HepG2 (cell line): ENCODE results near the gene OR6B3. TPM values are rescaled to one million over a fixed set of nuclear protein-coding genes. Genes with fewer than 3 reads are reported as not detected.

Experiments used
- CEBPB ChIP-seq: IDR thresholded peaks from 2 replicates; pipeline ENCODE4 v1.6.1; 2011; ENCODE audit warnings: low read depth, low read length, improper control_type of control experiment, borderline replicate concordance
- FOXO1 ChIP-seq: sonication (generic); formaldehyde crosslinking; IDR thresholded peaks from 2 replicates; pipeline ENCODE4 v1.4.0; 2020; ENCODE audit warnings: missing genetic modification reagents
- GATAD1 ChIP-seq: IDR thresholded peaks from 2 replicates; pipeline ENCODE4 v1.6.1; 2016; ENCODE audit warnings: missing genetic modification reagents, missing compliant biosample characterization
- GFI1 ChIP-seq: sonication (generic); formaldehyde crosslinking; IDR thresholded peaks from 2 replicates; pipeline ENCODE4 v1.5.0; 2020; ENCODE audit warnings: missing genetic modification reagents, mild to moderate bottlenecking, borderline replicate concordance
- MAFK ChIP-seq, 2 experiments: IDR thresholded peaks in 1 of 2; conservative IDR thresholded peaks in 1 of 2; 2 replicates each; pipeline ENCODE4 v1.6.1; 2011; ENCODE audit warnings: improper control_type of control experiment in 2 of 2, low read length in 2 of 2
- PRDM4 ChIP-seq: sonication (generic); formaldehyde crosslinking; IDR thresholded peaks from 2 replicates; pipeline ENCODE4 v1.9.0; 2021; ENCODE audit warnings: missing genetic modification reagents, borderline replicate concordance
- SIN3A ChIP-seq: IDR thresholded peaks from 2 replicates; pipeline ENCODE4 v1.6.1; 2011; ENCODE audit warnings: low read depth, mild to moderate bottlenecking, control low read depth, low read length, borderline replicate concordance
- ZNF329 ChIP-seq: sonication (generic); formaldehyde crosslinking; IDR thresholded peaks from 2 replicates; pipeline ENCODE4 v1.9.0; 2021; ENCODE audit warnings: low read depth, mild to moderate bottlenecking, missing genetic modification reagents
- ZNF713 ChIP-seq: sonication (generic); formaldehyde crosslinking; IDR thresholded peaks from 2 replicates; pipeline ENCODE4 v1.4.0; 2020; ENCODE audit warnings: mild to moderate bottlenecking, missing genetic modification reagents
- ZNF720 ChIP-seq: sonication (generic); formaldehyde crosslinking; IDR thresholded peaks from 2 replicates; pipeline ENCODE4 v1.4.0; 2020; ENCODE audit warnings: missing genetic modification reagents
- polyA plus RNA-seq, 8 experiments: library from polyadenylated mRNA; depleted of rRNA in 3 of 8; stranded (reverse) in 7 of 8; unstranded in 1 of 8; fragments of >200 nt; fragmentation: Illumina TruSeq in 4 of 8; extraction: Trizol in 4 of 8; gene quantifications; 2 replicates each; pipeline versions ENCODE4 v1.2.1 to v1.2.3, GENCODE V29; 2011 to 2016; ENCODE audit warnings: low read depth in 4 of 8, missing spikeins in 1 of 8, mixed read lengths in 1 of 8; ENCODE audit not compliant: insufficient read depth in 1 of 8
- total RNA-seq, 5 experiments: library from RNA; depleted of rRNA; stranded (reverse); fragments of >200 nt; fragmentation: Illumina TruSeq; extraction: Trizol; gene quantifications; 2 replicates each; pipeline ENCODE4 v1.2.3, GENCODE V29; 2016; ENCODE audit warnings: low read depth in 1 of 5
- TF ChIP-seq, protein P1 (sequence below): sonication (generic); formaldehyde crosslinking; IDR thresholded peaks from 2 replicates; pipeline ENCODE4 v1.4.0; 2020; ENCODE audit warnings: missing genetic modification reagents, mild to moderate bottlenecking, borderline replicate concordance
- TF ChIP-seq, protein P2 (sequence below): sonication (generic); formaldehyde crosslinking; IDR thresholded peaks from 2 replicates; pipeline ENCODE4 v1.8.0; 2022; ENCODE audit warnings: missing genetic modification reagents, mild to moderate bottlenecking, borderline replicate concordance
- TF ChIP-seq, protein P3 (sequence below): IDR thresholded peaks from 2 replicates; pipeline ENCODE4 v1.6.1; 2016; ENCODE audit warnings: missing compliant biosample characterization, missing genetic modification reagents, borderline replicate concordance
- TF ChIP-seq, protein P4 (sequence below): sonication (generic); formaldehyde crosslinking; IDR thresholded peaks from 2 replicates; pipeline ENCODE4 v1.4.0; 2020; ENCODE audit warnings: low read depth, missing genetic modification reagents
- TF ChIP-seq, protein P5 (sequence below): sonication (generic); formaldehyde crosslinking; IDR thresholded peaks from 2 replicates; pipeline ENCODE4 v1.4.0; 2020; ENCODE audit warnings: missing genetic modification reagents

OR6B3 gene
- total and polyA plus RNA-seq, 2 of the 13 experiments (the other 11 are each of a cell fraction or from before 2014, with no cell fraction given) = not detected

- TF ChIP-seq, protein P1, sequence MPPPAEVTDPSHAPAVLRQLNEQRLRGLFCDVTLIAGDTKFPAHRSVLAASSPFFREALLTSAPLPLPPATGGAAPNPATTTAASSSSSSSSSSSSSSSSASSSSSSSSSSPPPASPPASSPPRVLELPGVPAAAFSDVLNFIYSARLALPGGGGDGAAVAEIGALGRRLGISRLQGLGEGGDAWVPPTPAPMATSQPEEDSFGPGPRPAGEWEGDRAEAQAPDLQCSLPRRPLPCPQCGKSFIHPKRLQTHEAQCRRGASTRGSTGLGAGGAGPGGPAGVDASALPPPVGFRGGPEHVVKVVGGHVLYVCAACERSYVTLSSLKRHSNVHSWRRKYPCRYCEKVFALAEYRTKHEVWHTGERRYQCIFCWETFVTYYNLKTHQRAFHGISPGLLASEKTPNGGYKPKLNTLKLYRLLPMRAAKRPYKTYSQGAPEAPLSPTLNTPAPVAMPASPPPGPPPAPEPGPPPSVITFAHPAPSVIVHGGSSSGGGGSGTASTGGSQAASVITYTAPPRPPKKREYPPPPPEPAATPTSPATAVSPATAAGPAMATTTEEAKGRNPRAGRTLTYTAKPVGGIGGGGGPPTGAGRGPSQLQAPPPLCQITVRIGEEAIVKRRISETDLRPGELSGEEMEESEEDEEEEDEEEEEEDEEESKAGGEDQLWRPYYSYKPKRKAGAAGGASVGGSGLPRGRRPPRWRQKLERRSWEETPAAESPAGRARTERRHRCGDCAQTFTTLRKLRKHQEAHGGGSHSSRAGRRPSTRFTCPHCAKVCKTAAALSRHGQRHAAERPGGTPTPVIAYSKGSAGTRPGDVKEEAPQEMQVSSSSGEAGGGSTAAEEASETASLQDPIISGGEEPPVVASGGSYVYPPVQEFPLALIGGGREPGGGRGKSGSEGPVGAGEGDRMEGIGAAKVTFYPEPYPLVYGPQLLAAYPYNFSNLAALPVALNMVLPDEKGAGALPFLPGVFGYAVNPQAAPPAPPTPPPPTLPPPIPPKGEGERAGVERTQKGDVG (CRISPR knock-in tag) = no peak
- TF ChIP-seq, protein P2, sequence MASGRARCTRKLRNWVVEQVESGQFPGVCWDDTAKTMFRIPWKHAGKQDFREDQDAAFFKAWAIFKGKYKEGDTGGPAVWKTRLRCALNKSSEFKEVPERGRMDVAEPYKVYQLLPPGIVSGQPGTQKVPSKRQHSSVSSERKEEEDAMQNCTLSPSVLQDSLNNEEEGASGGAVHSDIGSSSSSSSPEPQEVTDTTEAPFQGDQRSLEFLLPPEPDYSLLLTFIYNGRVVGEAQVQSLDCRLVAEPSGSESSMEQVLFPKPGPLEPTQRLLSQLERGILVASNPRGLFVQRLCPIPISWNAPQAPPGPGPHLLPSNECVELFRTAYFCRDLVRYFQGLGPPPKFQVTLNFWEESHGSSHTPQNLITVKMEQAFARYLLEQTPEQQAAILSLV = no peak
- no peak for TF ChIP-seq GFI1 (CRISPR knock-in tag)
- TF ChIP-seq, protein P3, sequence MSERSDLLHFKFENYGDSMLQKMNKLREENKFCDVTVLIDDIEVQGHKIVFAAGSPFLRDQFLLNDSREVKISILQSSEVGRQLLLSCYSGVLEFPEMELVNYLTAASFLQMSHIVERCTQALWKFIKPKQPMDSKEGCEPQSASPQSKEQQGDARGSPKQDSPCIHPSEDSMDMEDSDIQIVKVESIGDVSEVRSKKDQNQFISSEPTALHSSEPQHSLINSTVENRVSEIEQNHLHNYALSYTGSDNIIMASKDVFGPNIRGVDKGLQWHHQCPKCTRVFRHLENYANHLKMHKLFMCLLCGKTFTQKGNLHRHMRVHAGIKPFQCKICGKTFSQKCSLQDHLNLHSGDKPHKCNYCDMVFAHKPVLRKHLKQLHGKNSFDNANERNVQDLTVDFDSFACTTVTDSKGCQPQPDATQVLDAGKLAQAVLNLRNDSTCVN (CRISPR knock-in tag) = no peak
- TF ChIP-seq, protein P4, sequence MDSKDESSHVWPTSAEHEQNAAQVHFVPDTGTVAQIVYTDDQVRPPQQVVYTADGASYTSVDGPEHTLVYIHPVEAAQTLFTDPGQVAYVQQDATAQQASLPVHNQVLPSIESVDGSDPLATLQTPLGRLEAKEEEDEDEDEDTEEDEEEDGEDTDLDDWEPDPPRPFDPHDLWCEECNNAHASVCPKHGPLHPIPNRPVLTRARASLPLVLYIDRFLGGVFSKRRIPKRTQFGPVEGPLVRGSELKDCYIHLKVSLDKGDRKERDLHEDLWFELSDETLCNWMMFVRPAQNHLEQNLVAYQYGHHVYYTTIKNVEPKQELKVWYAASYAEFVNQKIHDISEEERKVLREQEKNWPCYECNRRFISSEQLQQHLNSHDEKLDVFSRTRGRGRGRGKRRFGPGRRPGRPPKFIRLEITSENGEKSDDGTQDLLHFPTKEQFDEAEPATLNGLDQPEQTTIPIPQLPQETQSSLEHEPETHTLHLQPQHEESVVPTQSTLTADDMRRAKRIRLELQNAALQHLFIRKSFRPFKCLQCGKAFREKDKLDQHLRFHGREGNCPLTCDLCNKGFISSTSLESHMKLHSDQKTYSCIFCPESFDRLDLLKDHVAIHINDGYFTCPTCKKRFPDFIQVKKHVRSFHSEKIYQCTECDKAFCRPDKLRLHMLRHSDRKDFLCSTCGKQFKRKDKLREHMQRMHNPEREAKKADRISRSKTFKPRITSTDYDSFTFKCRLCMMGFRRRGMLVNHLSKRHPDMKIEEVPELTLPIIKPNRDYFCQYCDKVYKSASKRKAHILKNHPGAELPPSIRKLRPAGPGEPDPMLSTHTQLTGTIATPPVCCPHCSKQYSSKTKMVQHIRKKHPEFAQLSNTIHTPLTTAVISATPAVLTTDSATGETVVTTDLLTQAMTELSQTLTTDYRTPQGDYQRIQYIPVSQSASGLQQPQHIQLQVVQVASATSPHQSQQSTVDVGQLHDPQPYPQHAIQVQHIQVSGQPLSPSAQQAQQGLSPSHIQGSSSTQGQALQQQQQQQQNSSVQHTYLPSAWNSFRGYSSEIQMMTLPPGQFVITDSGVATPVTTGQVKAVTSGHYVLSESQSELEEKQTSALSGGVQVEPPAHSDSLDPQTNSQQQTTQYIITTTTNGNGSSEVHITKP (CRISPR knock-in tag) = no peak
- TF ChIP-seq, protein P5, sequence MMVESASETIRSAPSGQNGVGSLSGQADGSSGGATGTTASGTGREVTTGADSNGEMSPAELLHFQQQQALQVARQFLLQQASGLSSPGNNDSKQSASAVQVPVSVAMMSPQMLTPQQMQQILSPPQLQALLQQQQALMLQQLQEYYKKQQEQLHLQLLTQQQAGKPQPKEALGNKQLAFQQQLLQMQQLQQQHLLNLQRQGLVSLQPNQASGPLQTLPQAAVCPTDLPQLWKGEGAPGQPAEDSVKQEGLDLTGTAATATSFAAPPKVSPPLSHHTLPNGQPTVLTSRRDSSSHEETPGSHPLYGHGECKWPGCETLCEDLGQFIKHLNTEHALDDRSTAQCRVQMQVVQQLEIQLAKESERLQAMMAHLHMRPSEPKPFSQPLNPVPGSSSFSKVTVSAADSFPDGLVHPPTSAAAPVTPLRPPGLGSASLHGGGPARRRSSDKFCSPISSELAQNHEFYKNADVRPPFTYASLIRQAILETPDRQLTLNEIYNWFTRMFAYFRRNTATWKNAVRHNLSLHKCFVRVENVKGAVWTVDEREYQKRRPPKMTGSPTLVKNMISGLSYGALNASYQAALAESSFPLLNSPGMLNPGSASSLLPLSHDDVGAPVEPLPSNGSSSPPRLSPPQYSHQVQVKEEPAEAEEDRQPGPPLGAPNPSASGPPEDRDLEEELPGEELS = no peak
- no peak for TF ChIP-seq MAFK (conservative IDR thresholded peaks at IDR 0.05 in 1 of 2, IDR thresholded peaks at IDR 0.05 in 1 of 2; ENCODE audit: low read length in 2 of 2)
- no peak for TF ChIP-seq CEBPB
- TF ChIP-seq FOXO1 = no peak
- no peak for TF ChIP-seq ZNF329 (CRISPR knock-in tag)
- no peak for TF ChIP-seq ZNF720 (CRISPR knock-in tag)
- TF ChIP-seq ZNF713 = no peak
- TF ChIP-seq SIN3A = no peak
- no peak for TF ChIP-seq GATAD1 (CRISPR knock-in tag)
- no peak for TF ChIP-seq PRDM4 (CRISPR knock-in tag)
These were observed 28.6 kb downstream of the OR6B3 start (continued) for GRCh38 chr2:240024766-240025165.
